AML-193 (cell line): Measurements from ENCODE around the gene CHAT.

Source experiments
- DNase-seq, 2 experiments: peaks; one replicate each; lab custom pipeline; 2025; lab: John Stamatoyannopoulos, UW

Gene CHAT

GRCh38 chr10:49688261-49688846, 74.5 kb downstream of the CHAT start:
- DNase-seq: no peak

DNA sequence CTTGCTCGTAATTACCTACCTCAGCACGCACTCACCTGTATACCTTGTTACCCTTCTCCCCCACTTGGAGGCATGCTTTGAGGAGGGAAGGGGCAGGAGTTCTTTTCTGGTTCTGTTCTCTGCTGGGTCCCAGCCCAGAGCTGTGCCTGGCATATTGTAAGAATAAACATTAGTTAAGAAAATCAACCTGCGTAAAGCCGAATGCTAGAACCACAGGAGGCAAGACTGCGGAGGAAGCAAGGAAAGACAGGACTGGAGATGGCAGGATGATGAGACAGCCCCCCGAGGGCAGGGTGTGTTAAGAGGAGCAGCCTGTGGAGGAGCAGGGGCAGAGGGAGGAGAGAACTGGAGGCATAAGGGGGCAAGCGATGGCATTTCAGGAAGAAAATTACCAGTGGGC, 75.1 kb downstream of the CHAT start:
- DNase-seq: no peak

GRCh38 chr10:49689882-49690510, 76.2 kb downstream of the CHAT start:
- DNase-seq: no peak

- no peak for DNase-seq
Observed at GRCh38 chr10:49690698-49691356, 77.0 kb downstream of the CHAT start.

- DNase-seq: no peak
Observed at GRCh38 chr10:49691588-49691987, 77.8 kb downstream of the CHAT start.

- DNase-seq: no peak
Observed at GRCh38 chr10:49694466-49694865, 80.6 kb downstream of the CHAT start.

- DNase-seq: no peak
Observed at GRCh38 chr10:49696311-49696710, 82.5 kb downstream of the CHAT start.

DNA sequence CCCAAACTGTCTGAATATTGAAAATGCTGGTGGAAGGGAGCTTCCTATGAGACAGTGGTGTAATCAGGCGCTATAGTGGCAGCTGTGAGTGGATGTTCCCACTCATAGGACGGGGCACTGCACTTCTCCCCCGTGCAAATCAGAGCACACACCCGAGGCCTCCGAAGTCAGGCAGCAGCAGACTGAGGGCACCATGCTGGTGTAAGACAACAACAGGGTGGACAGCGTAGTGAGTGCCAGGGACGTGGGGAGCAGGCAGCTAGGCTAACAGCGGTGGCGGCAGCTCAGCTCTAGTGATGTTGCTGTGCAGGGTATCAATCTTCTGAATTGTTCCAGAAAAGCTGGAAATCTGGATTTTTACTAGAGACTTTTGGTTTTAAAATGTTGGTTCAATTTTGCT, 84.8 kb downstream of the CHAT start:
- no peak for DNase-seq

DNA sequence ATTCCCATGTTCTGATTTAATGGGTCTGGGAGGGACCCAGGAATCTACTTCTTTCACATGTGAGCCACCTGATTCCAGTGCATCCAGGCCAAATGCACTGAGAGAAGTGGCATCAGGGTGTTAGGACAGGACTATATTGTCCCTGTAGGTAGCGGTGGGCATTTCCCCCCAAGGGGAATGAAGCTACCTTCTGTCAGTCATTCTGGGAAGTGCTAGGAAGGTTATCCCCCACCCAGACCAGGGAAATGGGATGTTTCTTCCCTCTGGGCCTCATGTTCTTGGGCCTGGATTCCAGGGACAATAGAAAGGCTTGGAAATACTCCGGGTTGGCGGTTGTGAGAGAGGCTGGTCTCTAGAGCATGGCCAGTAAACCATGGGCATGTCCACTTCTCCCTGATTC, 86.4 kb downstream of the CHAT start:
- DNase-seq: no peak

DNA sequence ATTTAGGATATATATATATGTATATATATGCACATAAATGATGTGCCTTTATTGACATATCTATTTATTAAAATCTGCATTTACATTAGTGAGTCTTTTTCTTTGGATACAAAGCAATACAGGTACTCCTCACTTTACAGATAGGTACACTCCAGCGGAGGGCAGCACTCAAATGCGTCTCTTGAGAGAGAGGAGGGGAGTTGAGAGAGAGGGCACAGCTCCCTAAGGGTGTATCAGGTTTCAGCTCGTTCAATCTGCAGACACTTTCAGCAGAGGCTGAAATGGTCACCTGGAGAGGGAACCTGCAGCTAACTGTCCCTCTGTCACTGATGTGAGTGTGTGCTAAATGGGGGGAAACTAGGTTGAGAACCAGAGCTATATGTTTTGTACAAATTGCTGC, 87.2 kb downstream of the CHAT start:
- no peak for DNase-seq

- DNase-seq: no peak
Observed at GRCh38 chr10:49707585-49707984, 93.7 kb downstream of the CHAT start.

GRCh38 chr10:49709934-49710333, 96.1 kb downstream of the CHAT start:
- no peak for DNase-seq

- DNase-seq: no peak
Observed at GRCh38 chr10:49710966-49711365, 97.1 kb downstream of the CHAT start.

DNA sequence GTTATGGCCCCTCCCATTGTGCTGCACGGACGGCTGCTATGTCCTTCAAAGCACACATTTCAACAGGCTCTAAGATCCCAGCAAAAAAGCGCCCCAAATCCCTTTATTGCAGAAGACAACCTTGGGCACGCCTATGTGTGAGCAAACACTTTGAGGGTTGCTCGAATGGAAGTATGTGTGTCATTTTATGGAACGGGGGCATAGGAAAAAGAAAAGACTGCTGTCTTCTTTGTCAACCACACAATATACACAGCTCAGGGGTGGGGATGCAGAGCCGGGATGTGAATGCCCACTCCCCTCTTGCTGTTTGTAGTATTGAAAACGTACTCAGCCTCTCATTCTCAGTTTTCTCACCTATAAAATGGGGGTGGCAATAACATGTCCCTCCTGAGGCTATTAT, 97.6 kb downstream of the CHAT start:
- DNase-seq: no peak

DNA sequence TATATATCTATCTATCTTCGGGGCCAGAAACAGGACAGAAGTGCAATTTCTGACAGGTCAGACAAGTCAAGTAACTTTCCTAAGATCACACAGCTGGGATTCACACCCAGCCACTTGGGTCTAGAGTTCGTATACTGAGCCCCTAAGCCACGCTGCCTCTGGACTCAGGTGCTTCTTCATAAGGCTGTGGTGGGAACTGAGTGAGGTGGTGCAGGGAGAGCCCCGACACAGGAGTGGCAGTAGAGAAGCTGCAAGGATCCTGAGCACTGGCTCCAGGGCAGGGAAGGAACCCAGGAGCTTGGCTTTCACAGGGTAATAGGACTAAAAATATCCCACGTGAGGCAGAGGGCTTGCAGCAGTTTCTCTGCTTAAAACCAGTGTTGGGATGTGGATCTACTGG, 99.4 kb downstream of the CHAT start:
- DNase-seq: no peak
